NCI-H1092 (cell line): Measurements from ENCODE around the gene ZEB1.
"Not testable (repeated sequence)": the region's sequence is repeated elsewhere in the genome, so short reads cannot be mapped to it uniquely, and the experiment has no call there.

Experiments used
- DNase-seq: peaks from one replicate; lab custom pipeline; 2025; lab: John Stamatoyannopoulos, UW

ZEB1 gene

DNA sequence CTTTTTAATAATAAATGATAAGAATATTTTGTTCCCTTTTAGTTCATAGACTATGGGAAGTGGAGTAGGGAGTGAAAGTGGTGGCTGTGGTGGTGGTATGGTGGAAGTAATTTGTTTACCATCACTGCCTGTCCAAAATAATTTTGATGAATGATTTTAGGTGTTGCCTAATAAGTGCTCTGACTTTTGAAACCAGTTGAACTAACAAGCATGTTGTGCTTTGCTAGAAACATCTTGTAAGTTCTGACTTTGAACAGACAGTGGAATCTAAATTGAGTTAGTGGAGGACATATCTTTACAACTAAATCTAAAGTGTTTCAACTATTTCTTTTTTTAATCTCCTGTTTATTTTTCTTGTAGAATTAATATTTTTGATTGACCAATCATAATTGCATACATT is 49.7 kb downstream of the ZEB1 start:
- no peak for DNase-seq

DNA sequence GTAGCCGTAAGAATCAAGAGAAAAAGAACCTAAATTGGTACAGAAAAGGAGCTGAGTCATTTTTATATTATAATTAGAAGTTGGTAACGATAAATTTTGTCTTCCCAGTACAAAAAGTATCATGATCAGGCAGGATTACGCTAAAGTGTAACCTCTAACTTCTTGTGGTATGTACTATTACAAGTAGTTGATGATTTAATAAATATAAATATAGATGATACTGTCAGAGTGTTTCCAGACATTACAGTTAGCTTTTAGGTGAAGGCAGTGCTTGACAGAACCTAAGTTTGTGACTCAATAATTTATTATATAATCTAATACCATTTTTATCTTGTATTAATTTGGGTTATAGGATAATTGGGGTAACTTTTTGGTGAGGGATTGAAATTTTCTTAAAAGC is 53.4 kb downstream of the ZEB1 start:
- DNase-seq = no peak

DNA sequence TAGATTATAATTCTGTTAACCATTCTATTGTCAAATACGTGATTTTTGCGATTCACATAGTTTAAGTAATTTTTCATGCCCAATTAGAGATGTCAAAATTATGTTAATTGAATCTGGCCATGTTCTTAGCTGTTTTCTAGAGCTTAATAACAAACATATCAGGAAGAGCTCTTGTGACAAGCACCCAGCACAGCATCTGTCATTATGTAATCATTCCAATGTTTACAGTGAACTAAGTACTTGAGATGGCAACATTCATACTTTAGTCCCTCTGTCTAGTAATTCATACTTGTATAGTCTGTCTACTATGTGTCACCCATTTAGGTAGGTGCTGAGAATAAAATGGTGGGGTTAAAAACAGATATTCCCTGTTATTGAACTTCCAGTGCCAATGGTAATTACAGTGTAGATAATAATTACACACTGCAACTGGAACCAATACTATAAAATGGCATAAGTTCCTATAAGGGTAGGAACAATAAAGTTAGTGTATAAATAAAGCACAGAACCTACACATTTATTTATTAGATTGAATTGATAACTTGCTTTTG is 55.2 kb downstream of the ZEB1 start:
- DNase-seq = no peak

DNA sequence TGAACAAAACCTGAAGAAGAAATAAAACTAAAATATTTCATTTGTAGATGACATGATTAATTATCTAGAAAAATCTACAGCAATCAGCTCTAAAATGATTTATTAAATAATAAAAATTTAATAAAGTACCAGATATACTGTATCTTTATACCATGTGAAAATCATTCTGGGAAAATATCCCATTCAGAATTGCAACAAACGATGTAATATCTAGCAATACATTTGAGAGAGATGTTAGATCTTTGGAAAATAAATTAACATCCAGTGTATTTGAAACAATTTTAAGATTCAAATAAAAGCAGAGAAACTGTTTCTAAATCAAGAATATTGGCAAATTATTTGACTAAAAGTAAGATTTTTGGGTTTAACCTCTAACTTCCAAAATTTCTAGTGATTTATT is 62.2 kb downstream of the ZEB1 start:
- DNase-seq = no peak

DNA sequence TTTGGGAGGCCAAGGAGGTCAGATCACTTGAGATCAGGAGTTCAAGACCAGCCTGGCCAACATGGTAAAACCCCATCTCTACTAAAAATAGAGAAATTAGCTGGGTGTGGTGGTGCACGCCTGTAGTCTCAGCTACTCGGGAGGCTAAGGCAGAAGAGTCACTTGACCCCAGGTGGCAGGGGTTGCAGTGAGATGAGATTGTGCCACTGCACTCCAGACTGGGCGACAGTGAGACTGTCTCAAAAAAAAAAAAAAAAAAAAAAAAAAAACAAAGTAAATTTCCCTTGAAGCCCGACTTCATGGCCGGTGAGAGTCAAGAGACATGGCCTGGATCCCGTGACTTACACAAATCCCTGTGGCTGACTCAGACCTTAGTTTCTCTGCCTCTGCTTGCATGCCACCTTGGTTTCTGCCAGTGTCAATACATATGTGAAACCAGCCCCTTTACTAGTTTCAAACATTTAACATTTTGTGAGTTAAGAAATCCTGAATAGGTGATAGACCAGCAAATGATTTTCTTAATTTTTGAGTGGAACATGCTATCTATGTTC is 62.8 kb downstream of the ZEB1 start:
- DNase-seq = no peak

DNA sequence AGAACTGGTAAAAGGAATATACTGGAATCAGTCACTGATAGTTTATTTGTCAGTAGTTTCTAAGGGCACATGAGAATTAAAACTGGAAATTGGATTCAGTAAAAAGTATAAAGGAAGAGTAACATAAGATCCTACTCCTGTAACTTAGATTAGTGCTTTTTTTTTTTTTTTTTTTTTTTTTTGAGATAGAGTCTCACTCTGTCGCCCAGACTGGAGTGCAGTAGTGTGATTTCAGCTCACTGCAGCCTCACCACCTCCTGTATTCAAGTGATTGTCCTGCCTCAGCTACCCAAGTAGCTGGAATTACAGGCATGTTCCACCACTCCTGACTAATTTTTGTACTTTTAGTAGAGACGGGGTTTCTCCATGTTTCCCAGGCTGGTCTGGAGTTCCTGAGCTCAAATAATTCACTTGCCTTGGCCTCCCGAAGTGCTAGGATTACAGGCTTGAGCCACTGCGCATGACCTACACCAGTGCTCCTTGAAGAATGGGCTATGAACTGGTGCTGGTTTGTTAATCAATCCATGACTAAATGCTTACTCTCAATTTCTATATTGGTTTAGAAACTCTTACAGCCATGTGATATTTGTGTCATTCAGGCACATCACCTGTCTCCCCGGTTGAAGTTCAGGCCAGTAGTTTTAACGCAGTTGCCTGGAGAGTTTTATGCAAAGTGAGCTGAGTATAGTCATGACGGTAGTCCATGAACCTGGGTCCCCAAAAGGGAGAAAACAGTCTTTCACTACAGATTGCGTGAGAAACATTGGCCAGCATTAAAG is 65.0 kb downstream of the ZEB1 start:
- no peak for DNase-seq

DNA sequence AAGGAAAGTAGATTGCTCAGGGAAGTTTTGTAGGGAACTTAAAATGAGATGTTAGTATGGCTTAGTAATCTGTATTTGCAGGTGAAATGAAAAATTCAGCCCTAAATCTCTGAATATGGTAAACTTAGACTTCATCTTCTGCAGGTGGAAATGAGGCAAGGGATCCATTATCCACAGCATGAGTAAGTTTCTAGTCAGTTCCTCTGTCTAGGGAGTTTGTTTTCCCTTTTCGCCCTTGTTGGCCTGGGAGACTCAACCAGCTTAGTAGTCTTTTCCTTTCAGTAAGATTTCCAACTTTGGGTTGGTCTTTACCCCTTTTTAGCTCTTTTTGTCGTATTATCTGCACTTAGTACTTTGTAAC is 65.6 kb downstream of the ZEB1 start:
- DNase-seq = no peak

DNA sequence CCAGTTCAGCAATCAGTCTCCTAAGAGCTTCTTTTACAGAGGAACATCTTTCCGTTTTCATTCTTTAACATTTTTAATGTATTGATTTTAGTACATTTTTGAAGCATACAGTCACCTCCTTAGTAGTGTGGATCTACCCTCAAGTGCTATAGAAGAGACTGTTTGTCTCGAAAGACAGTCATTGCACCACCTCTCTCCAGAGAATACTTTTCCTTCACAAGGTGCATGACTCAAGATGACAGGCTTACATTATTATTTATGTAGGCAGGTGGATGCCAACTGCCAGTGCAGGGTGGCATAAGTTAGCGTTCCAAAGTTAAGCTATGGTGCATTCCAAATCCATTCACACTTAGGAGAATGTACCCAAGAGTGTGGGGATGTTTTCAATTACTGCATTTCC is 71.8 kb downstream of the ZEB1 start:
- DNase-seq = no peak

DNA sequence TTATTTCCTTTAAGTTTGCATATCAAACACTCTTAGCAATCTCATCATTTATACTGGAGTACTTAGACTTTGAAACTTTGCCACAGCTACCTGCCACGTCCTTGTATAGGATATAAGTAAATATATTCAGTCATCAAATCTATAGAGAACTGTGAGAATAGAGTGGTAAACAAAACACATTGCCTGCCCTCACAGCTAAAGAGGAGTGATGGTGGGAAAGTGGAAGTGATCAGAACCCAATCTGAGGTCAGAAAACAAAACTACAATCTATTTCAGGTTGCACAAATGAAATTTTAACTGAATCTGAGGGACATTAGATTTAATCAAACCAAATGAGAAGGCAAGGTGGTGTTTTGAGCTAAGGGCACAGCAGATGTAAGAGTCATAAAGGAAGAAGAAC is 74.8 kb downstream of the ZEB1 start:
- no peak for DNase-seq

DNA sequence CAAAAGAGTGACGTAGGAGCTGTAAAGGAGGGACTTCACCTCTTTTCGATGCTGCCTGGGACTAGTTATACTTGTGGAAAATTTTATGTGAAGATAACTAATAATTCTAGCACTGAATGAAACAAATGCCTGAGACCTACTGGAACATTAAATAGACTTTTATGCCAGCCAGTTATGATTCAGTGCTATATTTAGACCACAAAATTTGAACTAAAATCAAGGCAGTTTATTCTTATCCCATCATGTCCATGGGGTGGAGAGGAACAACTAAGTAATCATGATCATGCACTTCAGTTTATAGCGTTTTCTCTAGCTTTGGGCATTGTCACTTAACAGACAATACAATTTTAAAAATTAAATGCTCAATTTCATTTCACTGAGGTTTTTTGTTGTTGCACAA is 76.7 kb downstream of the ZEB1 start:
- DNase-seq = no peak

DNA sequence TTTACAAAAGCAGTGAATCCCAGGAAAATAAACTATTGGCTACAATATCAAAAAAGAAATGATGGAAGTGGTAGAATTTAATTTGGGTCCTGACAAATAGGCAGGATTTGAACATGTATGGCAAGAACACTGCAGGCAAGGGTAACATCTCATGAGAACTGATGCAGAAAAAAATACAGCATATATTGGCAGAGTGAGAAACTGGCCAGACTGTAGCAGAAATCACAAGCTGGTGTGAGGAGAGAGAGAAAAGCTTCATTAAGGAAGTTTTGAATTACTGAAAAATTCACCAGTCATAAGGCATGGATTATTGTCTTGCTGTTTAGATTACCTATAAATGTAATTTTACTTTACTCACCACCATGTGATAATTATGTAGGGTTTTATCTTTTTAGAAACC is 77.4 kb downstream of the ZEB1 start:
- DNase-seq = no peak

DNA sequence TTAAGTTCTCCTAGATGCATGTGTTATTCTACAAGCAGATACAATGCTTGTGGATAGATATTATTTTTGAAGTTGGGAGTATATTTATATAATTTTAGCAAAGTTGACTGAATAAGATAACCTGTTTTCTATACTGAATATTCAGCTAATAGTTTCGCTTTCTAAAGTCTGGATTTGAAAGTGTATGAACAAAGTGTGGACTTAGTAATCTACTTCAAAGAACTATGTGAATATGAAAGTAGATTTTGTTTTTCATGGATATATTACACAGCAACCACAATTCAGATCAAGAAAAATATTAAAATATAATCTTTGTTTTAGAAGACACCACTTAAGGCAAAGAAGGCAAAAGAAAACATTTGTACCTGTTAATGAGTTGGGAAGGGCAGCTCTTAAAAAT is 78.8 kb downstream of the ZEB1 start:
- no peak for DNase-seq

DNA sequence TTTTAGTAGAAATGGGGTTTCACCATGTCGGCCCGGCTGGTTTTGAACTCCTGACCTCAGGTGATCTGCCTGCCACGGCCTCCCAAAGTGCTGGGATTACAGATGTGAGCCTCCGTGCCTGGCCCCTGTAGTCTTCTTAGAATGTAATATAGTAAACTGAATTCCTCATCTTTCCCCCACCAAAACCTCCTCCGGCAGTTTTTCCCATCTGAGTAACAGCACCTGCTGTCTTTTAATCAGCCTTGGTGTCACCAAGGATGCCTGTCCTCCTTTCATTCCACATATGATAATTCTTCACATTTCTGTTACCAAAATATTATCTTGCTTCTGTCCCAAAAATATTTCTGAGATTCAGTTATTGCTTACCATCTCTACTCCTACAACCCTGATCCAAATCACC is 80.2 kb downstream of the ZEB1 start:
- no peak for DNase-seq

DNA sequence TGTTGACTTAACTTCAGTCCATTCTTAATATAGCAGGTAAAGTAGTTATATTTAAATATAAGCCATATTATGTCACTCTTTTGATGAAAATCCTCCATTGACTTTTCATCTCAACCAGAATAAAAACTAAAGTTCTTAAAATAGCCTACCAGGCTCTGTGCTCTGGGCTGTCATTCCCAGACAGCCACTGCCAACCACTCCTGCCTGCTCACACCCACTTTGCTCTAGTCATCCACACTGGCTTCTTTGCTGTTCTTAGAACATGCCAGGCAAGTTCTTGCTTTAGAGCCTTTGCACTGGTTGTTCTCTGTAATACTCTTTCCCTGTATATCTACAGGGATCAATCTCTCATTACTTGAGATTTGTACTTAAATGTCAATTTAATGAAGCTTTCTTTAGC is 80.6 kb downstream of the ZEB1 start:
- no peak for DNase-seq

DNA sequence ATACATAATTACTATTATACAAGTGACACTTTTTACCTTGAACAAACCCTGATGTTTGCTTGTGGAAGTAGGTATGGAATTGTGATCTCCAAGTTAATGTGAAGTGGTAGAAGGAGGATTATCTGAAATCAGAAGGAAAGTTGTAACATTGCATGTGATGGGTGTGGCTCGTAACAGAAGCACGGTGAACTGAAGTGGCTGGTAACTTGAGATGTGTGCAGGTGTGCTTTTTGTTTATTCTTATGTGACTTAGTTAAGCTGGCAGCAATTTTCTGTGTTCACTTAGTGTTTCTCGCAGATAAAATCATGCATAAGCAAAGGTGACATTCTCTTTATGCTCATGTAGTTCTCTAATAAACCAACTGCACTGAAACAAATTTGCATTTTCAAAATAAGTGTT is 82.3 kb downstream of the ZEB1 start:
- DNase-seq = no peak

DNA sequence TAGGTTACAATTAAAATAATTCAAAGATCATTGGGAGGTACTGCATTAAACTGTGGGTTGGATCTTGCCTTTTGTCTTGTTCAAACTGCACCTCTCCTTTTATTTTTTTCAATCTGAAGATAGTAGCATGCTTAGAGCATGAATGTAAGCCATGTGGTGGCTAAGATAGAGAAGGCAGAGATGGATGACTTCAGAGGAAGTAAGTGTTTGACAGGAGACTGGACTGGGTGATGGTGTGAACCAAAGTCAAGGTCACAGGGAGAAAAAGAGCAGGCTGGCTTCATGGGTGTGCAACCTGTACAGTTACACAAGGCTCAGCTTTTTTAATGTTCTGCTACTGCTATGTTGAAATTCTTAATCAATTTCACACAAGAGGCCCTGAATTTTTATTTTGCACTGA is 85.6 kb downstream of the ZEB1 start:
- DNase-seq = no peak

DNA sequence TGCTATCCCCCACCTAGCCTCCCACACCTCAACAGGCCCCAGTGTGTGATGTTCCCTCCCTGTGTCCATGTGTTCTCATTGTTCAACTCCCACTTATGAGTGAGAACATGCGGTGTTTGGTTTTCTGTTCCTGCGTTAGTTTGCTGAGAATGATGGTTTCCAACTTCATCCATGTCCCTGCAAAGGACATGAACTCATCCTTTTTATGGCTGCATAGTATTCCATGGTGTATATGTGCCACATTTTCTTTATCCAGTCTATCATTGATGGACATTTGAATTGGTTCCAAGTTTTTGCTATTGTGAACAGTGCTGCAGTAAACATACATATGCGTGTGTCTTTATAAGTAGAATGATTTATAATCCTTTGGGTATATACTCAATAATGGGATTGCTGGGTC is 86.8 kb downstream of the ZEB1 start:
- DNase-seq = not testable (repeated sequence)

DNA sequence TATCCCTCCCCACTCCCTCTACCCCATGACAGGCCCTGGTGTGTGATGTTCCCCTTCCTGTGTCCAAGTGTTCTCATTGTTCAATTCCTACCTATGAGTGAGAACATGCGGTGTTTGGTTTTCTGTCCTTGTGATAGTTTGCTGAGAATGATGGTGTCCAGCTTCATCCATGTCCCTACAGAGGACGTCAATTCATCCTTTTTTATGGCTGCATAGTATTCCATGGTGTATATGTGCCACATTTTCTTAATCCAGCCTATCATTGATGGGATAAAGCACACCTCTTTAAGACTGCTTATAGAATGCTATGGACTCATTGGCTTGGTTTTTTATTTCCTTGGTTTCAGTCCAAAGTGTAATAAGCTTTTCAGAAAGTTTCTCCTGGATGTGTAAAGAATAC is 93.4 kb downstream of the ZEB1 start:
- not testable (repeated sequence) for DNase-seq

DNA sequence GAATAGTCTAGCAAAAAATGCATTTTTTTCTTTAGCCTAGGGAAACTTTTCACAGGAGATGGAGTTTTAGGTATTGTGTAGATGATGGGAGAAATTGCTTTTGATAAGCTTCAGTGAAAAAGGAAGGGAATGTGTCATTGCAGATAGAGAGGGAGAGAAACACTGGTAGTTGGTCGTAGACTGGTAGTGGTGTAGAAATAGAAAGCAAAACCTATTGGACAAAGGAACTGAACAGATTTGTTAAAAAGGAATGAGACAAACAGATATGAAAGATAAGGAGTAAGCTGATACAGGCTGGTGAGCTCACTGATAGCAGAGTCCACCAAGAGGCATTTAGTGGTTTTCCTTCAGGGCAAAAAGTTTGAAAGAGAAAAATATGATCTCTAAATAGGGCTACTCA is 94.3 kb downstream of the ZEB1 start:
- no peak for DNase-seq

DNA sequence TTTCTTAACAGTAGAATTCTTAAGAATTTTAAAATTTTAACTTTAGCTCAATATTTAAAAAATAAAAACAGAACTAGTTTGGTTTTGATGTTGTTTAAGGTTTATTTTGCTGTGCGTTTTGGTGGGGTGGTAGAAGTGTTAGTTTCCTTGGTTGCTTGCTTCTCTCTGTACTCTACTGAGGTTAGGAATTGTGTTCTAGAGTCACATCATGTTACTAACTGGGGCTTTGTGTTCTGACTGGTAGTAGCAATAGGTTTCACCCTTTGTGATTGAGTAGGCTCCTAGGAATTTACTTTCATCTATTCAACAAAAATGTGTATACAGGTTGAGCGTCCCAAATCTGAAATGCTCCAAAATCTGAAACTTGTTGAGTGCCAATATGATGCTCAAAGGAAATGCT is 99.5 kb downstream of the ZEB1 start:
- no peak for DNase-seq

DNA sequence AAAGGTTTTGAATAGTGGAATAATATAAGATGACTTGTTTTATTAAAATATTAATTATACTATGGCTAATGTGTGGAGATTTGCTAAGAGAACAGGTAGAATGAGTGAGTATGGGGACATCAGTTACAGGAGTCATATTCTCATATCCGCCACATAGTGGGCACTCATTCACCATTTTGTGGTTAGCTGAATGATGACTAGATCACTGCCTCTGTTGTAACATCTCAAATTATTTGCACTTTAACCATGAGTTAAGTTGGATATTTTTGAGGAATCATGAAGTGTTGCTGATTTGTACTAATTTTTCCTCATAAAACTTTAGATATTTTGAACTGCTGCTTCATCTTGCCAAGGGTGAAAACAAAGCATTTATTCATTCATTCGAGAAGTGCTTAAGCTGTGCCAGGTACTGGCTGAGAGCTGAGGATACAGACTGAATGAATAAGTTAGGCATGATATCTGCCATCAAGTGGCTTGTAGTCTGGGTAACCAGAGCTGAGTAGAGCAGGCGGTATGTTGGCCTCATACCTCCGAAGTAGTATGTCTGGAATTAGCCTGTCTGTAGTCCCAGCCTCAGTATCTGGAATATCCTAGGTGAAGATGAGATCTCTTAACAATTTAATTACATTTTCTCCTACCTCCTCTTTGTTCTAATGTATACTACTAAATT is 100.5 kb downstream of the ZEB1 start:
- no peak for DNase-seq

DNA sequence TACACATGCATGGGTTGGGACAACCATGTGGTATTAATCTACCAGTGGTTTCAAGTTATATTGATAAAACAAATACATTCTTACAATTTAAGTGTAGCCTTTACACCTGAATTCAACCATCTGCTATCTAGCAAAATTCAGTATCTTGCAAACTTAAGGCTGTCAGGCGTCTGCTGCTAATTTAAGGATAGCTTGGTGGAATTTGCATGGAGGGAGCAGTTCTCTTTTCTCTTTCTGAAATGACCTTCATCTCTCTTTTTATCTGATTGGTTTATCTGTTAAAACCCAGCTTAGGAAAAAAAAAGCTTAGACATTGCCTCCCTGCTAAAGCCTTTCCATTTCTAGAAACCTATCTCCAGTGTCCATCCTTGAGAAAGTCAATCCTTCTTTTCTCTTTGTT is 102.3 kb downstream of the ZEB1 start:
- DNase-seq = no peak

DNA sequence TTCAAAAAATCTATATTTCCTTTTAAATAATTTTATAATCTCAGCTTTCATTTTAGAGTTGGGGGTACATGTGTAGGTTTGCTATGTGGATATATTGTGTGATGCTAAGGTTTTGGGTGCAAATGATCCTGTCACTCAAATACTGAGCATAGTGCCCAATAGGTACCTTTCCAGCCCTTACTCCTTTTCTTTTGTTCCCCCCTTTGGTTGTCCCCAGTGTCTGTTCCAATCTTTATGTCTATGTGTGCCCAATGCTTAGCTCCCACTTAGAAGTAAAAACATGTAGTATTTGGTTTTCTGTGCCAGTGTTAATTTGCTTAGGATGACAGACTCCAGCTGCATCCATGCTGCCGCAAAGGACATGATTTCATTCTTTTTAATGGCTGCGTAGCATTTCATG is 103.6 kb downstream of the ZEB1 start:
- DNase-seq = no peak

DNA sequence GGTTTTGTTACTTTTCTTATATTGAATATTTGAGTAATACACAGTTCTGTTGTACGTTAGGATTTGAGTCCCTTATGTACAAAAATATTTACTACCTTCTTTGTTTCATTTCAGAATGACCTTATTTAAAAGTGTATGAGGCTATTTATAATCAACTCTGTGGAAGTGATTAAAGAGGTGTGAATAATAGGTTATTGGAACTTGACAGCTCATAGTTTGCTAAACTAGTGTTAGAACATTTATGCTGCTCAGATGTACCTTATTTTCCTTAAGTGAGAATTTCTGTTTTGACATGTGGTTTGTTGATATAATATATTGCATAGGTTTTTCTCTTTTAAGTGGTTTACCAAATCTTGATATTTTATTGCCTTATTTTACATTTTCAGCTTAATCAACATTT is 105.5 kb downstream of the ZEB1 start:
- no peak for DNase-seq
